ENCODE measurements around the gene RPL41.

RPL41 gene

GRCh38 chr12:56086608-56087007, 29.8 kb upstream of the RPL41 start:
- H3K4me3 ChIP-seq (ENCODE audit: low read depth, low read length): no peak overlapping the region
- TF ChIP-seq CTCF (conservative IDR thresholded peaks at IDR 0.05; ENCODE audit: low read depth, low read length): no peak
- no peak for DNase-seq (ENCODE audit: low read depth)

- no peak overlapping the region for H3K4me3 ChIP-seq (ENCODE audit: low read depth, low read length)
- TF ChIP-seq CTCF (conservative IDR thresholded peaks at IDR 0.05; ENCODE audit: low read depth, low read length): no peak
- DNase-seq (ENCODE audit: low read depth): no peak
Observed at GRCh38 chr12:56087220-56087619, 29.2 kb upstream of the RPL41 start.

- TF ChIP-seq CTCF (conservative IDR thresholded peaks at IDR 0.05; ENCODE audit: low read depth, low read length): no peak
- DNase-seq (ENCODE audit: low read depth): no peak
- H3K4me3 ChIP-seq (ENCODE audit: low read depth, low read length): no peak overlapping the region
Observed at GRCh38 chr12:56097738-56098137, 18.7 kb upstream of the RPL41 start.

GRCh38 chr12:56098592-56098991, 17.8 kb upstream of the RPL41 start:
- no peak overlapping the region for H3K4me3 ChIP-seq (ENCODE audit: low read depth, low read length)
- TF ChIP-seq CTCF (conservative IDR thresholded peaks at IDR 0.05; ENCODE audit: low read depth, low read length): no peak
- no peak for DNase-seq (ENCODE audit: low read depth)

- no peak for DNase-seq (ENCODE audit: low read depth)
- H3K4me3 ChIP-seq (ENCODE audit: low read depth, low read length): no peak overlapping the region
- no peak for TF ChIP-seq CTCF (conservative IDR thresholded peaks at IDR 0.05; ENCODE audit: low read depth, low read length)
Observed at GRCh38 chr12:56099787-56100186, 16.6 kb upstream of the RPL41 start.

- H3K4me3 ChIP-seq (ENCODE audit: low read depth, low read length): no peak overlapping the region
- no peak for DNase-seq (ENCODE audit: low read depth)
- TF ChIP-seq CTCF (conservative IDR thresholded peaks at IDR 0.05; ENCODE audit: low read depth, low read length): no peak
Observed at GRCh38 chr12:56101045-56101444, 15.4 kb upstream of the RPL41 start.

GRCh38 chr12:56102683-56103065, 13.8 kb upstream of the RPL41 start:
- no peak overlapping the region for H3K4me3 ChIP-seq (ENCODE audit: low read depth, low read length)
- no peak for TF ChIP-seq CTCF (conservative IDR thresholded peaks at IDR 0.05; ENCODE audit: low read depth, low read length)
- no peak for DNase-seq (ENCODE audit: low read depth)

Data from choroid plexus epithelial cell (primary cell).